H1 (cell line): ENCODE results near the gene RAMACL. TPM values are rescaled to one million over a fixed set of nuclear protein-coding genes. Genes with fewer than 3 reads are reported as not detected.
A peak's percentile ranks its signal among the peaks of the same experiment; 100 is the strongest.

Source experiments
- ASH2L ChIP-seq: fragments of 200-600, 300-600 bp; sonication (generic); IDR thresholded peaks from one replicate; pipeline ENCODE4 v1.7.1; 2017; ENCODE audit warnings: low read length
- BRCA1 ChIP-seq: IDR thresholded peaks from 2 replicates; pipeline ENCODE4 v1.6.1; 2012; ENCODE audit warnings: low read depth, low read length, improper control_type of control experiment
- HDAC2 ChIP-seq, 2 experiments: fragments of 300-600 bp in 1 of 2; sonication (generic) in 1 of 2; IDR thresholded peaks; 2 replicates each; pipeline ENCODE4 v1.6.1; 2011 to 2012; ENCODE audit warnings: low read depth in 2 of 2, low read length in 2 of 2, mild to moderate bottlenecking in 2 of 2, moderate library complexity in 2 of 2, borderline replicate concordance in 1 of 2, inconsistent platforms in 1 of 2
- KDM1A ChIP-seq: fragments of 200-600, 300-600 bp; sonication (generic); IDR thresholded peaks from 2 replicates; pipeline ENCODE4 v1.7.1; 2016; ENCODE audit warnings: mild to moderate bottlenecking, low read length, borderline replicate concordance
- POLR2AphosphoS5 ChIP-seq: IDR thresholded peaks from 2 replicates; pipeline ENCODE4 v1.6.1; 2011; ENCODE audit warnings: low read depth, low read length
- RXRA ChIP-seq: IDR thresholded peaks from 2 replicates; pipeline ENCODE4 v1.6.1; 2011; ENCODE audit warnings: low read depth, mild to moderate bottlenecking, low read length, moderate library complexity; ENCODE audit not compliant: insufficient read depth
- SIN3A ChIP-seq, 2 experiments: IDR thresholded peaks in 1 of 2; conservative IDR thresholded peaks in 1 of 2; 2 replicates each; pipeline ENCODE4 v1.6.1; 2011 to 2012; ENCODE audit warnings: low read length in 2 of 2, improper control_type of control experiment in 1 of 2, low read depth in 1 of 2, mild to moderate bottlenecking in 1 of 2
- SIX5 ChIP-seq: IDR thresholded peaks from 2 replicates; pipeline ENCODE4 v1.6.1; 2011; ENCODE audit warnings: mild to moderate bottlenecking, low read depth, low read length
- SP4 ChIP-seq: IDR thresholded peaks from 2 replicates; pipeline ENCODE4 v1.6.1; 2012; ENCODE audit warnings: low read length, inconsistent platforms
- SUZ12 ChIP-seq: fragments of 200-600 bp; sonication (generic); IDR thresholded peaks from 2 replicates; pipeline ENCODE4 v1.6.1; 2012; ENCODE audit warnings: mild to moderate bottlenecking, inconsistent platforms, low read length, moderate library complexity, mixed read lengths
- YY1 ChIP-seq: IDR thresholded peaks from 2 replicates; pipeline ENCODE4 v1.6.1; 2011; ENCODE audit warnings: low read depth, mild to moderate bottlenecking, low read length
- polyA plus RNA-seq, 7 experiments: library from polyadenylated mRNA; depleted of rRNA in 3 of 7; stranded (reverse) in 5 of 7; unstranded in 2 of 7; fragments of >200 nt in 5 of 7; fragments of 200-250 nt in 2 of 7; gene quantifications; 1 replicate in 5 of 7; 2 replicates in 1 of 7; 4 replicates in 1 of 7; pipeline versions ENCODE4 v1.2.1 to v1.2.3, GENCODE V29; 2011 to 2013; ENCODE audit warnings: missing spikeins in 2 of 7, mixed read lengths in 2 of 7
- total RNA-seq: library from RNA; stranded (reverse); fragmentation: NEBNext Ultra II Directional; extraction: Animal tissue kit (Norgen Biotek cat#: 25700); gene quantifications from 2 replicates; pipeline ENCODE4 v1.2.1, GENCODE V29; 2021
- TF ChIP-seq, protein P1 (sequence below): IDR thresholded peaks from 2 replicates; pipeline ENCODE4 v1.6.1; 2012; ENCODE audit warnings: inconsistent platforms
- TF ChIP-seq, protein P2 (sequence below): IDR thresholded peaks from 2 replicates; pipeline ENCODE4 v1.6.1; 2012; ENCODE audit warnings: inconsistent platforms
- TF ChIP-seq, protein P3 (sequence below), 3 experiments: IDR thresholded peaks; 1 replicate in 2 of 3; 2 replicates in 1 of 3; pipeline versions ENCODE4 v1.5.1 to v1.6.1; 2011; ENCODE audit warnings: low read length in 3 of 3, mild to moderate bottlenecking in 3 of 3, inconsistent platforms in 2 of 3, low read depth in 1 of 3, moderate library complexity in 1 of 3; ENCODE audit not compliant: insufficient read depth in 1 of 3; ENCODE audit errors: control extremely low read depth in 1 of 3

RAMACL gene
- total and polyA plus RNA-seq, 2 of the 8 experiments (the other 6 are each of a cell fraction or from before 2014, with no cell fraction given) = 0.23 to 0.97 TPM

DNA sequence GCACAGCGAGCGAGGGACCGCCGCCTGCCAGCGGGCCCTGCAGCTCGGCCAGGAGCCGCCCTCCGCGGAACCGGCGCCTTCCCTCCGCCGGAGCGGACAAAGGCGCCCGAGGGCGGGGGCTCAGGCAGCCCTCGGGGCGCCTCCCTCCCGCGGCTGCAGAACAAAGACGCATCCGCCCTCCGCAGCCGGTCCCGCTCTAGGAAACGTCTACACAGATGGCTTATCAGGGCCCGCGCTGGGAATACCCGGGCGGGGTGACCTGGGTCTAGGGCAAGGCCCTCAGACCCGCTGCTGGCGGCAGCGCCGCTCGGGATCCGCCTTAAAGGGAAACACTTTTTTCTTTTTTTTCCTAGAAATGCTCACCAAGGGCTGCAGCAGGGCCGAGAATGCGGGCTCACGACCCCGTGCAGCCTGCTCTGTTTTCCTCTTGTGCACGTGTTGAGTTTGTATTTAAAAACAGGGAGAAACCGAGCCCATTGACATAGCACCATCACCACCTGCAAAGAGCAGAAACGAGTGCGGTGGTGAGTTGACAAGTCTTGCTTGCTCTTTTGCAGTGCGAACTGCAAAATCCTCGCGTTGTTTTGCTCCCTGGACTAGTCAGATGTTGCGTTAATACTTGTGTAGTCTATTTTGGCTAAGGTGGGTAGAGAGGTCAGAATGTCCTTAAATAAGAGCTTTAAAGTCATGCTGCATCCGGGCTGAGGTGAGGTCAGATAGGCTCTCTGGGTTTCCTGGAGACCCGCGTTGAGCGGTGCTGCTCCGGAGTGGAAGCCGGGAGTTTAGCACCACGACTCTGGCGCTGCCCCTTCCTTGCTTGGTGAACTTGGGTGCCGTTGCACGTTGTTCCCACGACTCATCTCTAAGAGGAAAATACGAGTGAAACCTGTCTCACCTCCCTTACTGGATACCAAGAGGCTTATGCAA lies 41.7 kb upstream of the RAMACL start (continued):
- TF ChIP-seq, protein P1, sequence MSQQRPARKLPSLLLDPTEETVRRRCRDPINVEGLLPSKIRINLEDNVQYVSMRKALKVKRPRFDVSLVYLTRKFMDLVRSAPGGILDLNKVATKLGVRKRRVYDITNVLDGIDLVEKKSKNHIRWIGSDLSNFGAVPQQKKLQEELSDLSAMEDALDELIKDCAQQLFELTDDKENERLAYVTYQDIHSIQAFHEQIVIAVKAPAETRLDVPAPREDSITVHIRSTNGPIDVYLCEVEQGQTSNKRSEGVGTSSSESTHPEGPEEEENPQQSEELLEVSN = no peak
- TF ChIP-seq, protein P2, sequence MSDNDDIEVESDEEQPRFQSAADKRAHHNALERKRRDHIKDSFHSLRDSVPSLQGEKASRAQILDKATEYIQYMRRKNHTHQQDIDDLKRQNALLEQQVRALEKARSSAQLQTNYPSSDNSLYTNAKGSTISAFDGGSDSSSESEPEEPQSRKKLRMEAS = peak; percentile 60
- TF ChIP-seq BRCA1 (no peak; the same call in 1 of the 2 replicates), RXRA (no peak), SIN3A (conservative IDR thresholded peaks at IDR 0.05 in 1 of 2, IDR thresholded peaks at IDR 0.05 in 1 of 2; ENCODE audit: low read depth in 1 of 2, low read length in 2 of 2) (0 out of 4 replicates have a peak, but pooled peaks of 1 of the 2 experiments have one; percentile 18), POLR2AphosphoS5 (no peak; the same call in 1 of the 2 replicates), SP4 (no peak; the same call in 1 of the 2 replicates), YY1 (no peak), SIX5 (no peak), KDM1A (no peak), ASH2L (peak; percentile 73), HDAC2 (IDR thresholded peaks at IDR 0.05; ENCODE audit: borderline replicate concordance in 1 of 2, low read depth in 2 of 2, low read length in 2 of 2) (peak; percentile 3 to 76; a peak in 1 of 4 replicates), SUZ12 (0 out of 2 replicates have a peak, but pooled peaks have one; percentile 42)
- TF ChIP-seq, protein P3, sequence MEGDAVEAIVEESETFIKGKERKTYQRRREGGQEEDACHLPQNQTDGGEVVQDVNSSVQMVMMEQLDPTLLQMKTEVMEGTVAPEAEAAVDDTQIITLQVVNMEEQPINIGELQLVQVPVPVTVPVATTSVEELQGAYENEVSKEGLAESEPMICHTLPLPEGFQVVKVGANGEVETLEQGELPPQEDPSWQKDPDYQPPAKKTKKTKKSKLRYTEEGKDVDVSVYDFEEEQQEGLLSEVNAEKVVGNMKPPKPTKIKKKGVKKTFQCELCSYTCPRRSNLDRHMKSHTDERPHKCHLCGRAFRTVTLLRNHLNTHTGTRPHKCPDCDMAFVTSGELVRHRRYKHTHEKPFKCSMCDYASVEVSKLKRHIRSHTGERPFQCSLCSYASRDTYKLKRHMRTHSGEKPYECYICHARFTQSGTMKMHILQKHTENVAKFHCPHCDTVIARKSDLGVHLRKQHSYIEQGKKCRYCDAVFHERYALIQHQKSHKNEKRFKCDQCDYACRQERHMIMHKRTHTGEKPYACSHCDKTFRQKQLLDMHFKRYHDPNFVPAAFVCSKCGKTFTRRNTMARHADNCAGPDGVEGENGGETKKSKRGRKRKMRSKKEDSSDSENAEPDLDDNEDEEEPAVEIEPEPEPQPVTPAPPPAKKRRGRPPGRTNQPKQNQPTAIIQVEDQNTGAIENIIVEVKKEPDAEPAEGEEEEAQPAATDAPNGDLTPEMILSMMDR (IDR thresholded peaks at IDR 0.05; ENCODE audit: control extremely low read depth in 1 of 3, insufficient read depth in 1 of 3, low read depth in 1 of 3, low read length in 3 of 3) = peak in 1 of 3 experiments; percentile 3; a peak in 1 of 4 replicates
- TF ChIP-seq, all 59 proteins: peak for 11
